ENCODE measurements around the gene CD58.

The CD58 gene

DNA sequence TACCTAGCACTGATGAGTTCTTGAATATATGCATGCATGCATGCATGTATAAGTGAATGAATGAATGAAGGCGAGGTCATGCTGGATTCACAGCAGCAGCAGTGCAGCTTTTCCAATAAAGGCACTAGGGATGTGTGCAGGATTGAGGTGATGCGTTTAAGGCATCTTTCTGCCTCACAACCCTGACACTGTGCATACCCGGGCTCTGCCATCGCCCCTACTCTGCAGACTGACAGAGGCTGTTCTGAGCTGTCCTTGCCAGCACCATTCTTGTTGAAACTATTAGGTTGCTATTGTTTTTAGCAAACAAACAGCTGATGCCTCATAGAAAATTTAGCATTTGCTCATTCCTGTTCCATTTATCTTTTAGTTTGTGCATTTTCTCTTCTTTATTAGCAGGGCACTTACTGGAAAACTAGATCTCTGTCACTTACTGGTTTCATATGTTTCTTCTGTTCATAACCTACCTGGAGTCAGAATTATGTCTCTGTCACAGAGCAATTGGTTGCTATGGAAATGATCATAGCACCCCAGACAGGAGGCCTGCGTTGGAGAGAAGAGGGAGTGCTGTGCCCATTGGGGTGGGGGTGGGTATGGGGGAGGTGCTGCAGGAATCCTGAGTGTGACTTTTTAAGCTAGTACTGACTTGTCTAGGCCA is 79.0 kb downstream of the CD58 start:
- DNase-seq, result no peak

DNA sequence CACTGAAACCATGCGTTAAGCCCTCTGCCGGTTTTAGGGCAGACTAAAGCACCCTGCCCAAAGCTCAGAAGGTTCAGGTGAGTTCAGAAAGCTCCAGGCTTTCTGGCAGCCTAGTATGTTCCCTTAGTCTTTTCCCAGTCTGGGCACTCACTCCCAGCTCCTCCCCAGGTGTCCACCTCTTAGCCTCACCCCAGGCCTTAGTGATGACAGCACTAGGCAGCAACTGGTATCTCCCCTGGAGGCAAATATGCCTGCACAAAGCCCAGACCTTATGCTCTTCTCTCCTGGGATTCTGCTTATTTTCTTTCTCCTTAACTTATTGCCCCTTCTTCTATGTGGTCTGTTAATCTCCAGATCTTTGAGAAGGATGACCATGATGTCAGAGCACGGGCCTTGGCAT is 80.2 kb downstream of the CD58 start:
- DNase-seq, result no peak

- DNase-seq, result no peak
These were observed 81.6 kb downstream of the CD58 start for GRCh38 chr1:116489231-116489697.

GRCh38 chr1:116488071-116488470 is 82.8 kb downstream of the CD58 start:
- no peak for DNase-seq

- DNase-seq, result no peak
These were observed 83.2 kb downstream of the CD58 start for GRCh38 chr1:116487583-116487982.

DNA sequence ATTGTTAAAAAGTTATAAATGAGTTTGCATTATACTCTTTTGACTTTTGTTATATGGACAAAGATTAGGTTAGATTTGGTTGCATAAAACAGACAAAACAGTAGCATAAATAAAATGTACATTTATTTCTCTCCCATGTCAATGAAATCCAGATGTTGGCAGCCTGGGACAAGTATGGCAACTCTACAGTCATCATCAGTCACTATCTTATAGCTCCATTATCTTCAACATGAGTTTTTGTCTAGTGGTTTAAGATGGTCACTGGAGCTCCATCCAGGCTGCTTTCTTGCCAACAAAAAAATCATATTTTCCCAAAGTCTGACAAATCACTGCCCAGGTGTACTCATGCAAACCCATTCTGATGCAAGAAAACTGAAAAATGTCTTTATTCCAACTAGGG is 83.8 kb downstream of the CD58 start:
- DNase-seq, result no peak

DNA sequence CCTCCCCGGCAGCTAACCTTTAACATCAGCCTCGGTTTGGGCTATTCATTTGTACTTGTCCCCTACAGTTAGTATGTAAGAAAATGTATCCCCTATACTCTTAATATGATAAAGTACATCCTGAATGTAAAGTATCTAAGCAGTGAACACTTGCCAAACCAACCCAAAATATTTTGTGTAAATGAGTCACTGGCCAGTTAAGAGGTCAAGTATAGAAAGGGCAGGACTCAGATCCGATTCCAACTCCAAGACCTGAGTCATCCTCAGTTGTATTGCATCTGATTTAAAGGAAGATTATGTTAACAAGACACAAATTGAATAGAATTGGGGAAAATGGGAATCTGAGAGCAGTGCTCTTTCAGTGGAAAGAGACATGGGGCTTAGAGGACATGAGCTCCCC is 84.4 kb downstream of the CD58 start:
- no peak for DNase-seq

DNA sequence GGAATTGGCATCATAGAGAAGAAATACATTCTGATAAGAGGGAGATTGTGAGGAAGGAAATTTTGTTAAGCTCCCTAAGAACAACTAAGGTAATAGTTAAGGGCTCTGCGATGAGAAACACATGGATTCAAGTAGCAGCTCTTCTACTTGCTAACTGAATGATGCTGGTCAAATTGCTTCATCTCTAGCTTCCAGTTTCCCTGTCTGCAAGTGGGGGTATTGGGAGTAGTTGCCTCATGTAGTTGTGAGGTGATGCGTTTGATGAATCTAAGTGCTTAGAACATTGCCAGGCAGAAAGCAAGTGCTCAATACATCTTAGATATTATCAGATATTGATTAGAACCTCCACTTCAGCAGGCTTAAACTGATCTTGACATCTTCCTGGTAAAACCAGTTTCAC is 84.8 kb downstream of the CD58 start:
- no peak for DNase-seq

GRCh38 chr1:116485071-116485735 is 85.6 kb downstream of the CD58 start:
- DNase-seq, result peak; percentile 91 to 94

GRCh38 chr1:116483481-116484309 is 87.1 kb downstream of the CD58 start:
- no peak for DNase-seq

DNA sequence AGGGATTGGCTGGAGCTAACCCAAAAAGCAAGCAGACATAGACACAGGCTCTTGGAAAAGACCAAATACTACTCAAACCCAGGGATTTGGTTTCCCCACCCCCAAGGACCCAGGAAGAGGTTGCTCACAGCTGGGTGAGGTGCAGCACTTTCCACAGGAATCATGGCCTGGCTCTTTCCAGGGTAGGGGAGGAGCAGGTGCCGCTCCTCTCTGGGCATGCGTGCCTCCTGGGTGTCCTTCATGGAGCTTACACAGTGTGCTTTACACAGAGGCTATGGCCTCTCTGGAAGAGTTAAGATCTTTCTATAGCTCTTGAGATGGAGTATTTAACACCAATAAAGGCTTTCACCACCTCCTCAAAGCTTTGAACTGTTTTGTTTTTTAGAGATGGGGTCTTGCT is 88.3 kb downstream of the CD58 start:
- DNase-seq, result no peak

DNA sequence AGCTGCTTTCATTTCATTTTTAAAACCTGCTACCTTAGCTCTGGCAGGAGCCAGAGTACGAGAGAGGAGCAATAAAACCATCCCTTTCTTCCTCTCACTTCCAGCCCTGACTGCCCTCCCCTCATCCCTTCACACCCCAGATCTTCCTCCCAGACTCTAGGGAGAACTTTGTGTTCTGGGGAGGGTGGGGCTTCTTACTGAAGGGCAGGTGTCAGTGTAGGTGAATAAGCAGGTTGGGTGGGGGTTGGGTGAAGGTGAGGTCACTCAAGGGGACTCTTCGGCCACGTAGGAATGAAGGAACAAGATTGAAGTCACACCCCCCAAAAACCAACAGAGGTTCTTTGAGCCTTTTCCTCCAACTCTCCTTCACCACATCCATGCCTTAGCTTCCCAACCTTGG is 88.9 kb downstream of the CD58 start:
- DNase-seq, result no peak

- no peak for DNase-seq
These were observed 92.2 kb downstream of the CD58 start for GRCh38 chr1:116478621-116479020.

DNA sequence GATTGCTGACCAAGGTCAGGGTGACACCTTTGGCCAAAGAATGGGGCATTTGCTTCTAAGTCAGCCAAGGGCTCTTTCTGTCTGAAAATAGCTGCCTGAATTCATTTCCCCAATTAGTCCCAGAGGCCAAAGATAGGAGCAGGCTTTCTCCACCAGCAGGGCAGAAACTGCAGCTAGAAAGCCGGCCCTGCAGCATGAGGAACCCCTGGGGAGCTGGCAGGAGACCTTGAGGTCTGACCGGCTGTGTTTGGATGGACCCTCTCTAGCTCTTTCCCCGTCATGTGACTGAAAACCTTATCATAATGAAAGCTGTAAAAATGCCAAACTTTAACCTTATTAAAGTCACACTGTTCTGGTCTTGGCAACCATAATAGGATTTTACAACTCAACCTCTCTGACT is 93.4 kb downstream of the CD58 start:
- DNase-seq, result no peak

DNA sequence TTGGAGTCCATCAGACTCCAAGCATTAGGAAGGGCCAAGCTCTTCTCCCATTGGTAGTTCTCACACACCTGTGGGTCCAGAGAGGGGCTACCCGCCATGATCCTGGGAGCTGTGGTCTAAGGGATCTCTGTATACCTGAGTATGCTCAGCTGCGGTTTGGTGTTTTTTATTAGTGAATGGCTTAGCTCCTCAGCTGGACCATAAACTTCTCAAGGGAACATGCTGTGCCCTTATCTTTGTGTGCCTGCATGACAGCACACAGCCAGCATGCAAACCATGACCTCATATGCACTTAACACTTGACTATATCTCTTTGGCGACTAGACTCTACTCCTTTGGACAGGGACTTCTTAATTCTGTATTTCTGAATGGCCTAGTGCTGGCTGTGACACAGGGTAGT is 94.5 kb downstream of the CD58 start:
- no peak for DNase-seq

DNA sequence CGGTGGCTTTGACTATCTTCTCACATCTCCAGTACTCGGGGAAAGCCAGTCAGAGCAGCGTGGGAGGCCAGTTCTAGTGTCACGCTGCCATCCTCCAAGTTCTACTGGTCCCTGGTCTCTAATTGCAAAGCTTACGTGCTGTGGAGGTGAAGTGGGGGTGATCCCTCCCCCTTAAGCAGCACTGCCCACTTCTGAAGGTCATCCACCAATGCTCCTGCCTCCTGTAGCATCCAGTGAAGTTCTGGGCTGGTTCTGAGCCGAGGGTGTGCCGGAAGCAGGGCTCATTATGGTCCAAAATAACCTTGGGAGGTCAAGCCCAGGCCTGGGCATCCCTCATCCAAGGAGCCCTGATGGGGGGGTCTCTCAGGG is 95.0 kb downstream of the CD58 start:
- no peak for DNase-seq

DNA sequence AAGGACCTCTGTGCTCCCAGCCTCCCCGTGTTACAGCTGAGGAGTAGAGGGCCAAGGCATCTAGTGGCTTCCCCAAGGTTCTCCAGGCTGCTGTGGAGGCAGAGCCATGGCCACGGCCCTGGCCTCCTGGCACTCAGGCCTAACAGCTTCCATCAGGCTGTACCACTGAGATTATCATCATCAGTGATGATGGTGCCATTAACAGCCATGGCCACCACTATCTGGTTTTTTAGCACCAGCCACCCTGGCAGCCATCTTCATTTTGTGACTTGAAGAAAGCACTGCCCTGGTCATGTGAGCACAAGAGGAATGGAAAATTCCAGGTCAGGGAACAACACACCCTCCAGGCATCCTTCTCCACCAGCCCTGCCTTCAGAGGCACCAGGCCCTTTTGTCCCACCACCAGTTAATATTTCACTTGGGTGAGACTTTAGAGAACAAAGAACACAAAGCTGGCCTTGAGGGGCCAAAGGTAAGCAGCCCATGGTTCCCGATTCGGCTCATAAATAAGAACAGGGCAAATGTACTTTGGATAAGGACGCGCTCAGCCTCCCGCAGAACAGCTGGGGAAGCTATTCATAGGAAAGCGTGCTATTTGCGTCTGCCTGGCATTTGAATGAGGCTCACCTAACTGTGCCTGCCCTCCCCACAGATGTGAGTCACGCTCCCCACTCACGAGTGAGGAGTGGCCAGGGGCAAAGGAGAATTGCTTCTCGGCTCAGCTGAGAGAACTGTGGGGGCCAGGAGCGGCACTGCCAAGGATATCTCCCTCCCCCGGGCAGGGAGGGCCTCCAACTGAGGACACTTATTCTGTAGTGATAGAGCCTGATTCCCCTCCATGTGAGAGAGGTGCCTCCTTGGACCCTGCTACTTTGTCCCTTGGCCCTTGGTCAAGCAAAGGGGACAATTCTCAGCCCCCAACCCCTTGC is 95.6 kb downstream of the CD58 start:
- DNase-seq, result no peak

- no peak for DNase-seq
These were observed 98.3 kb downstream of the CD58 start for GRCh38 chr1:116472431-116472961.

DNA sequence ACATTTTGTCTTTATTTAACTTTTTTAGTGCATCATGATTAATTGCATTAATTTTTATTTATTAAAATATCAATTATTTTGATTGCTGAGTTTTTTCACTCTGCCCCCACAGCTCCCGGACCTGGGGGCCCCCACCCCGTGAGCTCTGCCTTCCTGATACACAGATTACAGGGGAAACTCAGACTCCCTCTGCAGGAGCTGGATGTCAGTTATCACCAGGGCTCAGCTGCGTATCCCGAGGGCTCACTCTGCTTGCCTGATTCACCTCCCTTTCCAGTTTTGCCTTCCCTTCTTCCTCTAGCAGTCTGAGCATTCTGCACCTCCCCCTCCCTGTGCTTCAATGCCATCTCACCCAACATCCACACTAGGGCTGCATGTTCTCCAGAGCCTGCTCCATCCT is 99.6 kb downstream of the CD58 start:
- no peak for DNase-seq

GRCh38 chr1:116470671-116471070 is 100.2 kb downstream of the CD58 start:
- DNase-seq, result no peak

GRCh38 chr1:116466810-116467557 is 103.8 kb downstream of the CD58 start:
- DNase-seq, result no peak

Data from activated T-cell treated with anti-CD3 and anti-CD28 coated beads, Interleukin-2, amount 50 U/mL, for 48 hours (primary cell).